Measurements from ENCODE around the gene APBB2. TPM values are rescaled to one million over a fixed set of nuclear protein-coding genes. Genes with fewer than 3 reads are reported as not detected.
A peak's percentile ranks its signal among the peaks of the same experiment; 100 is the strongest.

The APBB2 gene
- total and polyA plus RNA-seq, 7 experiments from 2014 or later: 0.42 to 1.5 (median 0.59) TPM; not detected in 2

DNA sequence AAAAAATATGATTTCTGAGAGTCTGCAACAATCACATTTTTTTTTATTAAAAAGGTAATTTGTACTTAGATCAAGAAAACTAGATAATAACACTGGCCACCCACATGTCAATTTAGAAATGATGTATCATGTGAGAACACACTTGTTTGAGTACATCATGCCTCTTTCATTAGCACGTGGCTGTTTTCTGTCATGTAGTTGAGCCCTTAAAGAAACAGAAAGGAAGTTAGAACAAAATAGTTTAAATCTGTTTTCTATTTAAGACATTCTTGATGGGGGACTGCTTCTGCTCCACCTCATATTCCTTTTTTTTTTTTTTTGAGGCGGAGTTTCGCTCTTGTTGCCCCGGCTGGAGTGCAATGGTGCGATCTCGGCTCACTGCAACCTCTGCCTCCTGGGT is 257.1 kb downstream of the APBB2 start:
- no peaks in the 10 kb centered on the region for H3K27me3 ChIP-seq (ENCODE audit: control insufficient read depth in 2 of 2, insufficient read depth in 2 of 2, low read length in 2 of 2)
- no peak overlapping the region for H3K27ac ChIP-seq (ENCODE audit: low read depth, low read length)
- ATAC-seq: no peak
- CTCF ChIA-PET: no interaction called here
- no peak overlapping the region for H3K4me3 ChIP-seq (ENCODE audit: low read length)
- intact Hi-C loops (cut with micrococcal nuclease): no loop called here
- POLR2A ChIA-PET: no interaction called here
- no peak for DNase-seq
- no peak overlapping the region for H3K27ac Mint-ChIP-seq
- no peak overlapping the region for H3K4me3 Mint-ChIP-seq
- H3K9me3 ChIP-seq (ENCODE audit: control insufficient read depth in 2 of 3, low read length in 3 of 3): no peaks in the 10 kb centered on the region
- peaks cover 0 to 3% (median 0%) of the 10 kb centered on the region in 11 donors for H3K9me3 Mint-ChIP-seq
- no peaks in the 10 kb centered on the region for H3K36me3 Mint-ChIP-seq
- no peaks in the 10 kb centered on the region for H3K36me3 ChIP-seq (ENCODE audit: control insufficient read depth in 2 of 3, insufficient read depth in 3 of 3, low read length in 3 of 3)
- no peaks in the 10 kb centered on the region for H3K4me1 Mint-ChIP-seq
- H3K27me3 Mint-ChIP-seq: peaks cover 0 to 12% (median 4%) of the 10 kb centered on the region in 5 donors
- no peaks in the 10 kb centered on the region for H3K4me1 ChIP-seq (ENCODE audit: control insufficient read depth in 2 of 2, insufficient read depth in 2 of 2, low read length in 2 of 2)

DNA sequence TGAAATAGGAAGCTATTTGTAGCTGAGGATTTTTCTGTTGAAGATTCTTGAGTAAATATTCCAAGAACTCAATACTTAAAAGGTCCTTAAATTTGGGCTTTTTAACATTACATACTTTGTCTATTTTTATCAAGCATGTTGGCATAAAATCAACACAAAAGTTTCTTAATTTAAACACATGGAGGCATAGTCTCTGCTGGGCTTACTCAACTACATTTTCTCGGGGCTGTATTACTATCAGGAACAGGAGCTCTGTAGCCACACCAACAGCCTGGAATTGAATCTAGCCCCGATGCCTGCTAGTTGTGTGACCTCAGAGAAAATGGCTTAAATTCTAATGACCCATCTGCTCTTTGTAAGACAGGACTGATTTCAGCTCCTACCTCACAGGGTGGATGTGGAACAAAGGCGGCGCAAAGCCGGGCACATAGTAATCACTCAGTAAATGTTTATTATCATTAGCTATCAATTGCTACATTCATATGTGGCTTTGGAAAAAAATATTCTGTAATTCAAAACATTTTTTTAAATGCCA is 257.6 kb downstream of the APBB2 start:
- H3K27ac ChIP-seq (ENCODE audit: low read depth, low read length): no peak overlapping the region
- CTCF ChIA-PET: no interaction called here
- no peak for DNase-seq
- no peaks in the 10 kb centered on the region for H3K4me1 ChIP-seq (ENCODE audit: control insufficient read depth in 2 of 2, insufficient read depth in 2 of 2, low read length in 2 of 2)
- no peak overlapping the region for H3K4me3 ChIP-seq (ENCODE audit: low read length)
- no peaks in the 10 kb centered on the region for H3K27me3 ChIP-seq (ENCODE audit: control insufficient read depth in 2 of 2, insufficient read depth in 2 of 2, low read length in 2 of 2)
- intact Hi-C loops (cut with micrococcal nuclease): no loop called here
- no peaks in the 10 kb centered on the region for H3K36me3 Mint-ChIP-seq
- POLR2A ChIA-PET: no interaction called here
- ATAC-seq: no peak
- peaks cover 0 to 11% (median 4%) of the 10 kb centered on the region in 5 donors for H3K27me3 Mint-ChIP-seq
- no peaks in the 10 kb centered on the region for H3K36me3 ChIP-seq (ENCODE audit: control insufficient read depth in 2 of 3, insufficient read depth in 3 of 3, low read length in 3 of 3)
- H3K9me3 ChIP-seq (ENCODE audit: control insufficient read depth in 2 of 3, low read length in 3 of 3): no peaks in the 10 kb centered on the region
- peaks cover 0 to 3% (median 0%) of the 10 kb centered on the region in 11 donors for H3K9me3 Mint-ChIP-seq
- H3K27ac Mint-ChIP-seq: no peak overlapping the region
- no peaks in the 10 kb centered on the region for H3K4me1 Mint-ChIP-seq
- no peak overlapping the region for H3K4me3 Mint-ChIP-seq

DNA sequence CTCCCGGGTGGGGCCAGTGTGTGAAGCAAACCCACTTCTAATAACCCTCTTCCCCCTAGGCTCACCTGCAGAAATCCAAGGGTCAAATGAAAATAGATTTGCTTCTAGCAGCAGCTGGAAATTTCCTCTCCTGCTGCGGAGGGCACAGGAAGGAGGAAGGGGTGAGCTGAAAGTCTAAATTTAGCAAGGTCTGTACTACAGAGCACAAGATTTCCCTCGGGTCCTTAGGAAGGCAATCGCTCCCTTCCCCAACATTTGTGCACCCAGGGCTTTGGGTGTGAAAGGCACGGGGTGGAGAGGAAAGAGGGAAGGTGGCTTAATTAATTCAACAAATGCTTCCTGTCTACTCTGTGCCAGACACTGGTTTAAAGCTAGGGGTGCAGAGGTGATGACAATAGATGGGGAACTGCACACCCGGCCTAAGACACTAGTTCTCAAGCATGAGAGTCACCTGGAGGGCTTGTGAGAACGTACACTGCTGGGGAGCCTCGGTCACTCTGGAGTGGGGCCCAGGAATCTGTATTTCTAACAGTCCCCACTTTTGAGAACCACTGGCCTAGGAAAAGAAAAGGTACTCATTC is 260.2 kb downstream of the APBB2 start:
- ATAC-seq (no peak), DNase-seq (no peak)
- no peaks in the 10 kb centered on the region for H3K27me3 ChIP-seq (ENCODE audit: control insufficient read depth in 2 of 2, insufficient read depth in 2 of 2, low read length in 2 of 2)
- no peaks in the 10 kb centered on the region for H3K4me1 ChIP-seq (ENCODE audit: control insufficient read depth in 2 of 2, insufficient read depth in 2 of 2, low read length in 2 of 2)
- H3K36me3 ChIP-seq (ENCODE audit: control insufficient read depth in 2 of 3, insufficient read depth in 3 of 3, low read length in 3 of 3): no peaks in the 10 kb centered on the region
- POLR2A ChIA-PET: no interaction called here
- intact Hi-C loops (cut with micrococcal nuclease): no loop called here
- Mint-ChIP-seq H3K27me3 (peaks cover 0 to 6% (median 0%) of the 10 kb centered on the region in 5 donors), H3K4me3 (no peak overlapping the region), H3K27ac (no peak overlapping the region), H3K36me3 (no peaks in the 10 kb centered on the region), H3K9me3 (no peaks in the 10 kb centered on the region), H3K4me1 (no peaks in the 10 kb centered on the region)
- H3K4me3 ChIP-seq (ENCODE audit: low read length): no peak overlapping the region
- no peaks in the 10 kb centered on the region for H3K9me3 ChIP-seq (ENCODE audit: control insufficient read depth in 2 of 3, low read length in 3 of 3)
- no peak overlapping the region for H3K27ac ChIP-seq (ENCODE audit: low read depth, low read length)
- CTCF ChIA-PET: no interaction called here

DNA sequence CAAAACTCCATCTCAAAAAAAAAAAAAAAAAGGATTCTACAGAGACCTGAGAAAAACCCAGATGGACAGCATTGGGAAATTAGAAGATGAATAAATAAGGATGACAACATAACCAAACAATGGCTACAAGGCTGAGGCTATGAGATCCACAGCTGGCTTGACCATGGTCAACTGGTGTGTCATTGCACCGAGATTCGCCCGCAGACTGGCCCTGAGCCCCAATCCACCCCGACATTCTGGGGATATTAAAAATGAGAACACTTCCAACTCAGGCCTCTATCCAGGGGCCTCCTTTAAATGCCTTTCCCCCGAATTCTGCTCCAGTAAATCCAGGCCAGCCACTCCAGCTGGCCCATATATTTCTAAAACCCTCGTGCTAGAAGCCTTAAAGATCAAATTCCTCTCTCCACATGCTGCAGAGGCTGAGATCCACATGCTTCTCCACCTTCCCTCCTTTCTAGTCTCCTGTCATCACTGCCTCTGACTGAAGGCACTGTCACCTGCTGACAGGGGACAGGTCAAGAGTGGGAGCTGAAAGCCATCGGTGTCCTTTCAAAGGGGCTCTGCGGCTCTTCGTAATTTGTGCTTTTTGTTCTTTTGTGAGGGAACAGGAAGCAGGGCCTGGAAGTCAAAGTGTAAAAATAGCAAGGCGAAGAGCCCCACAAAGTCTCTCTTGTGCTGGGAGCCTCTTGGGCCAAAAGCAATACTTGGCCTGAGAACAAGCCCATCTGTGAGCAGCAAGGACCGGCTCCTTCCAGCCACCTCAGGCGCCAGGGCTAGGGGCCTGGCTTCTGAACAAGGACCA is 260.9 kb downstream of the APBB2 start:
- no peaks in the 10 kb centered on the region for H3K36me3 Mint-ChIP-seq
- no peaks in the 10 kb centered on the region for H3K9me3 Mint-ChIP-seq
- no peaks in the 10 kb centered on the region for H3K4me1 Mint-ChIP-seq
- Histone ChIP-seq H3K27ac (ENCODE audit: low read depth, low read length) (no peak overlapping the region), H3K27me3 (ENCODE audit: control insufficient read depth in 2 of 2, insufficient read depth in 2 of 2, low read length in 2 of 2) (no peaks in the 10 kb centered on the region), H3K36me3 (ENCODE audit: control insufficient read depth in 2 of 3, insufficient read depth in 3 of 3, low read length in 3 of 3) (no peaks in the 10 kb centered on the region), H3K4me1 (ENCODE audit: control insufficient read depth in 2 of 2, insufficient read depth in 2 of 2, low read length in 2 of 2) (no peaks in the 10 kb centered on the region), H3K9me3 (ENCODE audit: control insufficient read depth in 2 of 3, low read length in 3 of 3) (no peaks in the 10 kb centered on the region), H3K4me3 (ENCODE audit: low read length) (no peak overlapping the region)
- H3K27ac Mint-ChIP-seq: no peak overlapping the region
- ChIA-PET POLR2A (no interaction called here), CTCF (no interaction called here)
- ATAC-seq (no peak), DNase-seq (no peak)
- peaks cover 0 to 2% (median 0%) of the 10 kb centered on the region in 5 donors for H3K27me3 Mint-ChIP-seq
- intact Hi-C loops (cut with micrococcal nuclease): no loop called here
- H3K4me3 Mint-ChIP-seq: no peak overlapping the region

DNA sequence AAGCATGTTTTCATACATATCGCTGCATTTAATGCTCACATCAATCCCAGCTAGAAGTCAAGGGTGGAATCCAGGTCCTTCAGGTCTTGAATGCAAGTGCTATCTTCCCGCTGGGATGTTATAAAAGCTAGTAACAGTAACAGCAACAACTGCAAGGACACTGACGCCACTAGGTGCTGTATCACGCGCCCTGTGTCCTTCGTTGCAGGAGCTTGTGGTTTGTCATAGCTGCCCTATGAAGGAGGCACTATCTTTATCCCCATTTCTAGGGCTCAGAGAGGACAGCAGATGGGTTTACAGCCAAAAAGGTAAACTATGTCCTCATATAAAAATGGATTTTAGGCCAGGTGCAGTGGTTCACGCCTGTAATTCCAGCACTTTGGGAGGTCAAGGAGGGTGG is 261.7 kb downstream of the APBB2 start:
- Mint-ChIP-seq H3K27me3 (peaks cover 0 to 2% (median 0%) of the 10 kb centered on the region in 5 donors), H3K27ac (no peak overlapping the region), H3K9me3 (no peaks in the 10 kb centered on the region), H3K4me1 (no peaks in the 10 kb centered on the region), H3K4me3 (no peak overlapping the region), H3K36me3 (no peaks in the 10 kb centered on the region)
- CTCF ChIA-PET: no interaction called here
- Histone ChIP-seq H3K36me3 (ENCODE audit: control insufficient read depth in 2 of 3, insufficient read depth in 3 of 3, low read length in 3 of 3) (no peaks in the 10 kb centered on the region), H3K4me3 (ENCODE audit: low read length) (no peak overlapping the region), H3K27me3 (ENCODE audit: control insufficient read depth in 2 of 2, insufficient read depth in 2 of 2, low read length in 2 of 2) (no peaks in the 10 kb centered on the region), H3K4me1 (ENCODE audit: control insufficient read depth in 2 of 2, insufficient read depth in 2 of 2, low read length in 2 of 2) (no peaks in the 10 kb centered on the region), H3K9me3 (ENCODE audit: control insufficient read depth in 2 of 3, low read length in 3 of 3) (no peaks in the 10 kb centered on the region), H3K27ac (ENCODE audit: low read depth, low read length) (no peak overlapping the region)
- DNase-seq: no peak
- POLR2A ChIA-PET: no interaction called here
- intact Hi-C loops (cut with micrococcal nuclease): no loop called here
- no peak for ATAC-seq

DNA sequence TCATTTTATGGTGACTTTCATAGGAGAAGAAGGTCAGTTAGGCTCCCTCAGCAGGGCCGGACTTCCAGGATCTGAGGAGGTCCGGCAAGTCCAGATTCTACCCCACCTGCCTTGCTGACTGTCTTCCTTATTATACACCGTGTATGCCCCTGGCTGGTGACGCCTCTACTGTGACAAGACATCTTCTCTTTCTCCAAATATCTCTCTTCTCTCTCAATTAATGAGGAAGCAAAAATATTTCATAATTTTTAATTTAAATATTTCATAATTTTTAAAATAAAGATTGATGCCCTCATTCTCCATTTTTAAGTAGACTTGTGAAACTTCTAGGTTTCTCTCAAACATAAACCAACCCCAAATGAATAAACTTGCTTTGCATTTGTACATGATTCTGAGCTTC is 262.1 kb downstream of the APBB2 start:
- H3K9me3 ChIP-seq (ENCODE audit: control insufficient read depth in 2 of 3, low read length in 3 of 3): no peaks in the 10 kb centered on the region
- peaks cover 0 to 2% (median 0%) of the 10 kb centered on the region in 5 donors for H3K27me3 Mint-ChIP-seq
- no peak overlapping the region for H3K27ac ChIP-seq (ENCODE audit: low read depth, low read length)
- CTCF ChIA-PET: no interaction called here
- ATAC-seq (peak; percentile 57), DNase-seq (no peak)
- intact Hi-C loops (cut with micrococcal nuclease): no loop called here
- no peak overlapping the region for H3K27ac Mint-ChIP-seq
- H3K4me3 Mint-ChIP-seq: no peak overlapping the region
- H3K9me3 Mint-ChIP-seq: no peaks in the 10 kb centered on the region
- POLR2A ChIA-PET: no interaction called here
- H3K4me1 Mint-ChIP-seq: no peaks in the 10 kb centered on the region
- no peak overlapping the region for H3K4me3 ChIP-seq (ENCODE audit: low read length)
- no peaks in the 10 kb centered on the region for H3K27me3 ChIP-seq (ENCODE audit: control insufficient read depth in 2 of 2, insufficient read depth in 2 of 2, low read length in 2 of 2)
- H3K4me1 ChIP-seq (ENCODE audit: control insufficient read depth in 2 of 2, insufficient read depth in 2 of 2, low read length in 2 of 2): no peaks in the 10 kb centered on the region
- no peaks in the 10 kb centered on the region for H3K36me3 Mint-ChIP-seq
- no peaks in the 10 kb centered on the region for H3K36me3 ChIP-seq (ENCODE audit: control insufficient read depth in 2 of 3, insufficient read depth in 3 of 3, low read length in 3 of 3)

DNA sequence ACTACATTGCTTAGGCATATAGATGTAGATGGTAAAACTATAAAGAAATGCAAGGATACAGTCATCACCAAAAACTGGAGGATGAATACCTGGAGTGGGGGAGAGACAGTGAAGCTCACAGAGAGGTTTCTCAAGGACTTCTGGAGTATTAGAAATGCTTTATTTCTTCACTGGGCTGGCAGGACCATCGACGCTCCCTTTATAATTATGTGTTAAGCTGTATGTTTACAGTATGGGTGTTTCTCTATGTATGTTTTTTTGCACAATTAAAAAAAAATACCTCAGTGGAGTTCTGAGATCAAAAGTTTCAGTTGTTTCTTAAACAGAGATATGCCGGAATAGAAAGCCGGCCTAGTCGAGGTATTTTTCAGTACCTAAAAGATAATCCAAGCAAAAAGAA is 263.3 kb downstream of the APBB2 start:
- CTCF ChIA-PET: no interaction called here
- Histone ChIP-seq H3K9me3 (ENCODE audit: control insufficient read depth in 2 of 3, low read length in 3 of 3) (no peaks in the 10 kb centered on the region), H3K4me3 (ENCODE audit: low read length) (no peak overlapping the region), H3K4me1 (ENCODE audit: control insufficient read depth in 2 of 2, insufficient read depth in 2 of 2, low read length in 2 of 2) (no peaks in the 10 kb centered on the region), H3K27me3 (ENCODE audit: control insufficient read depth in 2 of 2, insufficient read depth in 2 of 2, low read length in 2 of 2) (no peaks in the 10 kb centered on the region), H3K27ac (ENCODE audit: low read depth, low read length) (no peak overlapping the region), H3K36me3 (ENCODE audit: control insufficient read depth in 2 of 3, insufficient read depth in 3 of 3, low read length in 3 of 3) (no peaks in the 10 kb centered on the region)
- DNase-seq: no peak
- H3K27ac Mint-ChIP-seq: no peak overlapping the region
- no peak for ATAC-seq
- no peaks in the 10 kb centered on the region for H3K36me3 Mint-ChIP-seq
- peaks cover 0 to 2% (median 0%) of the 10 kb centered on the region in 5 donors for H3K27me3 Mint-ChIP-seq
- H3K9me3 Mint-ChIP-seq: no peaks in the 10 kb centered on the region
- H3K4me1 Mint-ChIP-seq: no peaks in the 10 kb centered on the region
- H3K4me3 Mint-ChIP-seq: no peak overlapping the region
- POLR2A ChIA-PET: no interaction called here
- intact Hi-C loops (cut with micrococcal nuclease): no loop called here

Data from naive thymus-derived CD4-positive, alpha-beta T cell (primary cell).